K562 (cell line): ENCODE data around the gene MDM4. TPM values are rescaled to one million over a fixed set of nuclear protein-coding genes. Genes with fewer than 3 reads are reported as not detected.

Experiments used
- ATAC-seq: fragments of 200-7000 bp; cut with Tn5 transposase; 3 replicates; pipeline ENCODE4 v1.9.1; 2020; ENCODE audit warnings: moderate library complexity
- BruUV-seq: library from RNA; stranded (reverse); fragments of 400-500 nt; replicated peaks from 2 replicates; lab custom pipeline; 2021; lab: Mats Ljungman, UMichigan
- CTCF ChIA-PET: fragments of 300-600 bp; formaldehyde crosslinking; extraction: SDS; loops from one replicate; lab custom pipeline; 2021; ENCODE audit warnings: low intra/inter-chr PET ratio; lab: Yijun Ruan, JAX
- POLR2A ChIA-PET: fragments of 300-600, 350-650 bp; sonication (Branson Sonifier 250); formaldehyde crosslinking; extraction: SDS; loops from one replicate; lab custom pipeline; 2021; ENCODE audit warnings: antibody characterized with exemption, inconsistent platforms; lab: Yijun Ruan, JAX
- DNase-seq, 4 experiments: peaks; one replicate each; pipeline versions ENCODE4 v3.0.0 to v3.0.0-alpha.2; 2011 to 2018; ENCODE audit warnings: low spot score in 3 of 4, mixed read lengths in 3 of 4; ENCODE audit errors: extremely low read depth in 1 of 4
- FAIRE-seq: peaks from 2 replicates; lab custom pipeline; 2011; peaks lifted over from hg19 to GRCh38; lab: Jason Lieb, UNC
- H2AFZ ChIP-seq: 2 replicates; pipeline ENCODE4 v1.6.0; 2011; ENCODE audit warnings: low read depth, low read length, control low read depth, inconsistent platforms
- H3K27ac ChIP-seq: fragments of 200-600 bp; 3 replicates; pipeline ENCODE4 v1.8.0; 2011; ENCODE audit warnings: low read depth, mild to moderate bottlenecking, control low read depth, inconsistent platforms, low read length, moderate library complexity, mixed read lengths; ENCODE audit errors: extremely low read depth
- H3K27me3 ChIP-seq, 2 experiments: fragments of 300-600 bp in 1 of 2; 2 replicates in 1 of 2; 3 replicates in 1 of 2; pipeline versions ENCODE4 v1.6.0 to v1.8.0; 2011; ENCODE audit warnings: inconsistent platforms in 2 of 2, low read length in 2 of 2, mild to moderate bottlenecking in 1 of 2, mixed read lengths in 1 of 2, moderate library complexity in 1 of 2; ENCODE audit not compliant: control insufficient read depth in 2 of 2, insufficient read depth in 2 of 2
- H3K36me3 ChIP-seq: fragments of 300-600 bp; 3 replicates; pipeline ENCODE4 v1.8.0; 2011; ENCODE audit warnings: mild to moderate bottlenecking, low read length, inconsistent platforms; ENCODE audit not compliant: control insufficient read depth, insufficient read depth
- H3K4me1 ChIP-seq, 2 experiments: fragments of 200-600 bp in 1 of 2; replicated peaks in 1 of 2; 2 replicates in 1 of 2; 3 replicates in 1 of 2; pipeline versions ENCODE4 v1.5.1 to v1.8.0; 2011; ENCODE audit warnings: inconsistent platforms in 2 of 2, low read length in 2 of 2, mild to moderate bottlenecking in 1 of 2, mixed read lengths in 1 of 2, moderate library complexity in 1 of 2; ENCODE audit not compliant: control insufficient read depth in 2 of 2, insufficient read depth in 2 of 2
- H3K4me2 ChIP-seq: 2 replicates; pipeline ENCODE4 v1.6.1; 2011; ENCODE audit warnings: low read length, control low read depth, inconsistent platforms, mixed read lengths; ENCODE audit not compliant: insufficient read depth
- H3K4me3 ChIP-seq: fragments of 200-600 bp; sonication (generic), shearing (Covaris generic); 2 replicates; pipeline ENCODE4 v1.5.1; 2016; ENCODE audit warnings: control low read depth, inconsistent platforms
- H3K79me2 ChIP-seq: fragments of 200-600 bp; 3 replicates; pipeline ENCODE4 v1.8.0; 2011; ENCODE audit warnings: low read length, inconsistent platforms; ENCODE audit not compliant: control insufficient read depth, insufficient read depth
- H3K9ac ChIP-seq, 2 experiments: 2 replicates each; pipeline versions ENCODE4 v1.6.0 to v1.6.1; 2011; ENCODE audit warnings: low read depth in 2 of 2, low read length in 2 of 2, control low read depth in 1 of 2, inconsistent platforms in 1 of 2, mild to moderate bottlenecking in 1 of 2, mixed read lengths in 1 of 2; ENCODE audit not compliant: insufficient read depth in 1 of 2
- H3K9me1 ChIP-seq: one replicate; pipeline ENCODE4 v1.6.0; 2011; ENCODE audit warnings: inconsistent platforms, mild to moderate bottlenecking, low read length, moderate library complexity; ENCODE audit not compliant: control insufficient read depth, insufficient read depth
- H3K9me3 ChIP-seq: replicated peaks from 2 replicates; pipeline ENCODE4 v1.5.1; 2011; ENCODE audit warnings: low read depth, low read length, inconsistent platforms; ENCODE audit not compliant: control insufficient read depth, insufficient read depth
- H4K20me1 ChIP-seq: replicated peaks from 2 replicates; pipeline ENCODE4 v1.6.1; 2011; ENCODE audit warnings: low read length, inconsistent platforms, mixed read lengths; ENCODE audit not compliant: control insufficient read depth, insufficient read depth
- FOXM1 ChIP-seq, 2 experiments: fragments of 450-650 bp in 1 of 2; sonication (generic) in 1 of 2; formaldehyde crosslinking in 1 of 2; IDR thresholded peaks; 2 replicates each; pipeline versions ENCODE4 v1.6.1 to v1.9.0; 2017 to 2022; ENCODE audit warnings: low read depth in 2 of 2, mild to moderate bottlenecking in 2 of 2, missing genetic modification reagents in 1 of 2, moderate library complexity in 1 of 2
- POLR2A ChIP-seq: fragments of 450-650 bp; conservative IDR thresholded peaks from 2 replicates; pipeline ENCODE4 v1.6.1; 2016
- RNF2 ChIP-seq: sonication (generic); IDR thresholded peaks from 2 replicates; pipeline ENCODE4 v1.6.1; 2016
- SMARCA5 ChIP-seq: fragments of 450-650 bp; IDR thresholded peaks from 2 replicates; pipeline ENCODE4 v1.6.1; 2016
- ZBTB1 ChIP-seq: sonication (generic); formaldehyde crosslinking; IDR thresholded peaks from 2 replicates; pipeline ENCODE4 v1.8.1; 2023; ENCODE audit warnings: missing genetic modification reagents, low read depth, mild to moderate bottlenecking, borderline replicate concordance
- ZNF780A ChIP-seq: fragments of 250-450 bp; sonication (Bioruptor Pico); IDR thresholded peaks from 2 replicates; pipeline ENCODE4 v1.5.0; 2021; ENCODE audit warnings: mild to moderate bottlenecking
- WGBS: fragments of 100-300 bp; shearing (Covaris generic); methylation state at CpG from one replicate; pipeline ENCODE4 v1.1.6; 2016; ENCODE audit warnings: low coverage, mixed read lengths; ENCODE audit not compliant: insufficient coverage; ENCODE audit errors: missing lambda C conversion rate; 5-methylcytosine and 5-hydroxymethylcytosine counted together
- in situ Hi-C: fragments of 300-500 bp; cut with MboI; formaldehyde crosslinking; loops from 4 replicates; pipeline ENCODE4 v1.15.0; 2018; ENCODE audit warnings: inconsistent platforms, mixed read lengths
- intact Hi-C: fragments of 100-400 bp; cut with micrococcal nuclease; formaldehyde crosslinking; loops from 2 replicates; pipeline ENCODE4 v1.14.2; 2022
- polyA plus RNA-seq, 8 experiments: library from polyadenylated mRNA; depleted of rRNA in 4 of 8; stranded (reverse) in 5 of 8; unstranded in 3 of 8; fragments of >200 nt; fragmentation: Nextera tagmentation in 2 of 8; fragmentation: Illumina TruSeq in 1 of 8; extraction: Ambion mirVana in 2 of 8; extraction: Trizol in 1 of 8; gene quantifications; 2 replicates each; pipeline versions ENCODE4 v1.2.1 to v1.2.3, GENCODE V29; 2011 to 2014; ENCODE audit warnings: inconsistent platforms in 1 of 8, missing spikeins in 1 of 8
- total RNA-seq, 7 experiments: library from RNA; depleted of rRNA in 6 of 7; stranded (reverse); fragments of >200 nt in 6 of 7; fragmentation: Illumina TruSeq in 2 of 7; extraction: Trizol in 2 of 7; gene quantifications; 2 replicates each; pipeline versions ENCODE4 v1.2.1 to v1.2.3, GENCODE V29; 2011 to 2021; ENCODE audit warnings: low replicate concordance in 1 of 7
- TF ChIP-seq, protein P1 (sequence below): fragments of 450-650 bp; IDR thresholded peaks from 2 replicates; pipeline ENCODE4 v1.6.1; 2018; ENCODE audit not compliant: partially characterized antibody

Gene MDM4
- total and polyA plus RNA-seq, 9 of the 15 experiments (the other 6 are each of a cell fraction or from before 2014, with no cell fraction given), result 3.3 to 61.7 (median 21.2) TPM

DNA sequence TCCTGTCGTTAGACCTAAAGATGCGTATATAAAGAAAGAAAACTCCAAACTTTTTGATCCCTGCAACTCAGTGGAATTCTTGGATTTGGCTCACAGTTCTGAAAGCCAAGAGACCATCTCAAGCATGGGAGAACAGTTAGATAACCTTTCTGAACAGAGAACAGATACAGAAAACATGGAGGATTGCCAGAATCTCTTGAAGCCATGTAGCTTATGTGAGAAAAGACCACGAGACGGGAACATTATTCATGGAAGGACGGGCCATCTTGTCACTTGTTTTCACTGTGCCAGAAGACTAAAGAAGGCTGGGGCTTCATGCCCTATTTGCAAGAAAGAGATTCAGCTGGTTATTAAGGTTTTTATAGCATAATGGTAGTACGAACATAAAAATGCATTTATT, 33.1 kb downstream of the MDM4 start (continued):
- TF ChIP-seq, protein P1, sequence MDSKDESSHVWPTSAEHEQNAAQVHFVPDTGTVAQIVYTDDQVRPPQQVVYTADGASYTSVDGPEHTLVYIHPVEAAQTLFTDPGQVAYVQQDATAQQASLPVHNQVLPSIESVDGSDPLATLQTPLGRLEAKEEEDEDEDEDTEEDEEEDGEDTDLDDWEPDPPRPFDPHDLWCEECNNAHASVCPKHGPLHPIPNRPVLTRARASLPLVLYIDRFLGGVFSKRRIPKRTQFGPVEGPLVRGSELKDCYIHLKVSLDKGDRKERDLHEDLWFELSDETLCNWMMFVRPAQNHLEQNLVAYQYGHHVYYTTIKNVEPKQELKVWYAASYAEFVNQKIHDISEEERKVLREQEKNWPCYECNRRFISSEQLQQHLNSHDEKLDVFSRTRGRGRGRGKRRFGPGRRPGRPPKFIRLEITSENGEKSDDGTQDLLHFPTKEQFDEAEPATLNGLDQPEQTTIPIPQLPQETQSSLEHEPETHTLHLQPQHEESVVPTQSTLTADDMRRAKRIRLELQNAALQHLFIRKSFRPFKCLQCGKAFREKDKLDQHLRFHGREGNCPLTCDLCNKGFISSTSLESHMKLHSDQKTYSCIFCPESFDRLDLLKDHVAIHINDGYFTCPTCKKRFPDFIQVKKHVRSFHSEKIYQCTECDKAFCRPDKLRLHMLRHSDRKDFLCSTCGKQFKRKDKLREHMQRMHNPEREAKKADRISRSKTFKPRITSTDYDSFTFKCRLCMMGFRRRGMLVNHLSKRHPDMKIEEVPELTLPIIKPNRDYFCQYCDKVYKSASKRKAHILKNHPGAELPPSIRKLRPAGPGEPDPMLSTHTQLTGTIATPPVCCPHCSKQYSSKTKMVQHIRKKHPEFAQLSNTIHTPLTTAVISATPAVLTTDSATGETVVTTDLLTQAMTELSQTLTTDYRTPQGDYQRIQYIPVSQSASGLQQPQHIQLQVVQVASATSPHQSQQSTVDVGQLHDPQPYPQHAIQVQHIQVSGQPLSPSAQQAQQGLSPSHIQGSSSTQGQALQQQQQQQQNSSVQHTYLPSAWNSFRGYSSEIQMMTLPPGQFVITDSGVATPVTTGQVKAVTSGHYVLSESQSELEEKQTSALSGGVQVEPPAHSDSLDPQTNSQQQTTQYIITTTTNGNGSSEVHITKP, result no peak
- TF ChIP-seq FOXM1 (IDR thresholded peaks at IDR 0.05; ENCODE audit: low read depth), result no peak
- TF ChIP-seq FOXM1 (CRISPR knock-in tag; IDR thresholded peaks at IDR 0.05; ENCODE audit: low read depth), result no peak

GRCh38 chr1:204550926-204551325, 34.7 kb downstream of the MDM4 start:
- POLR2A ChIA-PET, result interaction anchor here (0.6 to 2.4 kb wide), 8 partner anchors 18 to 470 kb away, joined by 3 to 6 read pairs (median 3); partner anchors contain the start of gene MDM4
- Histone ChIP-seq H3K27me3 (no peaks in the 10 kb centered on the region), H3K4me2 (no peak overlapping the region), H3K9ac (no peak overlapping the region), H4K20me1 (peaks cover 4% of the 10 kb centered on the region; the same call in 1 of the 2 replicates), H2AFZ (no peak overlapping the region), H3K27ac (no peak overlapping the region), H3K79me2 (no peaks in the 10 kb centered on the region), H3K36me3 (peaks cover 78% of the 10 kb centered on the region)
- ATAC-seq (no peak), FAIRE-seq (no peak)
- CTCF ChIA-PET, result no interaction called here
- BruUV-seq, result no TSS peak
- over 99% methylated on average over 5 of the region's 5 CpGs for WGBS
- intact Hi-C loops, result no loop called here
- TF ChIP-seq SMARCA5 (no peak), POLR2A (0 out of 2 replicates have a peak, but pooled peaks have one; percentile 32), ZBTB1 (no peak), ZNF780A (CRISPR knock-in tag) (no peak), RNF2 (no peak)
- TF ChIP-seq, all 486 proteins: peak for 1
- Histone ChIP-seq H3K9me1 (no peaks in the 10 kb centered on the region), H3K4me3 (no peak overlapping the region), H3K9me3 (no peaks in the 10 kb centered on the region), H3K4me1 (no peaks in the 10 kb centered on the region)
- DNase-seq, result no peak
- in situ Hi-C loops, result no loop called here
